Fibroblast of skin of left quadriceps (primary cell): ENCODE data around the gene SLC25A12.
A peak's percentile ranks its signal among the peaks of the same experiment; 100 is the strongest.

Experiments used
- DNase-seq, 2 experiments: peaks; one replicate each; pipeline ENCODE4 v3.0.0-alpha.2; 2013; ENCODE audit warnings: low read depth in 2 of 2

The SLC25A12 gene

DNA sequence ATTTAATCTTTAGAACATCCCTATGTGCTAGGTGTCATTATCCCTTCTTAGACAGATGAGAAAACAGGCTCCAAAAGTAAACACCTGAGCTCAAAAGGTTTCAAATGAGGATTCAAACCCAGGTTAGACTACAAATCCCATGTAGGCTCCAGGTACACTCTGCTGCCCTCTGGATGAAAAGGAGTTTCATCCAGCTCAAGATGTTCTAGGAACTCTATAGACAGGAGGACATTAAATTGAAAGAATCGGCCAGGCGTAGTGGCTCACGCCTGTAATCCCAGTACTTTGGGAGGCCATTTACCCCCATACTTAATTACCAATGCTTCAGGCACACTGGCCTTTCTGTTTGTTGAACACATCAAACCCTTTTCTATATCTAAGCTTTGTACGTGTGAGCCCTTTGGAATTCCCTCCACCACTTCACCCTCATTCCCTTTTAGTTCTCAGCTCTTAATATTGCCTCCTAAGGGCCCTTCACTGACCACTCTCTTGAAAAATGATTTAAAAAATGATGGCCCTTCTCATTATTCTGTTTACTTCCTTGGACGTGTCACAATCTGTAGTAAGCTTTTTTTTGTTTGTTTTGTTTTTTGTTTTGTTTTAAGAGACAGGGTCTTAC, 10.7 kb downstream of the SLC25A12 start:
- DNase-seq = no peak

DNA sequence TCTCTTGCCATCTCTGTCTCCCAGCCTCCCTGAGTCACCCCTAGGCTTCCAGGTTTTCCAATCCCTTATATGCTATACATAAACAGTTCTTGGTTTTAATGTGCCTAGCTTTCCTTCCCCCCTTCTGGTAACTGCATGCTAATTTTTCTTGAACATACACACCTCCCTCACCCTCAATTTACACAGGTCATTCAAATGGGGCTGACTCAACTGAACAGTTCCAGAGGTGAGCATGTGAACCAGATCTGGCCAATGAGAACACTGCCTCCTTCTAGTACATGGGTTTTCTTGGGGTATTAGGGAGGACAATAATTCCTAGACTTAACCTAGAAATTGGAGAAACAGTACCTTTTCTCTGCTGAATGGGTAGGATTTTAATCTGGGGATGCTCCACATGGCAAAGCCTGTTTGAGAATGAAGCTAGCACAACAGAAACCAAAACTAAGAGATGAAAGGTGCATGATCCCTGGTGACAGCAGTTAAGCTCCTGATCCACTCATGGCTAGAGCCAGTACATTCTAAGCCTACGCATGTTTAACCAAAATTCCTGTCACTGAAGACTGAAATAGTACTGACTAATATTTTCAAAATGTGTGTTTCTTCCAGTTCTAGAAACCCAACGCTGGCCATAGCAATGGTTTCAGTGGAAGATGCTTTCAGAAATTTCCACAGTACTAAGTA, 11.8 kb downstream of the SLC25A12 start:
- no peak for DNase-seq

DNA sequence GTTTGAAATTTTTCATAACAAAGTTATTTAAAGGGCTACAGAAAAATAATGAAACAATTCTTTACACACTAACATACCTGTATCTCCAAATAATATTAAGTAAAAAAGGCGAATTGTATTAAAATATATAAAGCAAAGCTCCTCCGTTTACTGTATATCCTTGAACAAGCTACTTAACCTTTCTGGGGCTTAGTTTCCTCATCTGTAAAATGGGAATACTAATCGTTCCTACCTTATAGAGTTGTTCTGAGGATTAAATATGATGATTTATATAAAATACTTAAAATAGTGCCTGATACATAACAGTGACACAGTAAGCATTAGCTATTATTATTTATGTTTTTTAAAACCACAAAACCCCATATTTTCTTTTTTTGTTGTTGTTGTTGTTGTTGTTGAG, 13.3 kb downstream of the SLC25A12 start:
- DNase-seq = no peak

DNA sequence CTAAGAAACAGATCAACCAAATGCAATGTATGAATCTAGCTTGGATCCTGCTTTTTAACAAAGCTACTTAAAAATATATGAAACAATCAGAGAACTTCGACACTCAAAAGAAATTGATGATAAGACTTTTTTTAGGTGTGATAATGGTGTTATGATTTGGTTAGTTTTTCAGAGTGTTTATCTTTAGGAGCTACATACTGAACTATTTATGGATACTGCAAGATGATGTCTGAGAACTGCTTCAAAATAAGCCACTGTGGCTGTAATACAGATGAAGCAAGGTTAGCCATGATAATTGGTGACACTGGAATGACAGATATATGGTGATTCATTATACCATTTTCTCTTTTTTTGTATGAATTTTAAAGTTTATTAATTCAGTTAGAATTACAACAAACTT, 14.2 kb downstream of the SLC25A12 start:
- DNase-seq = no peak

DNA sequence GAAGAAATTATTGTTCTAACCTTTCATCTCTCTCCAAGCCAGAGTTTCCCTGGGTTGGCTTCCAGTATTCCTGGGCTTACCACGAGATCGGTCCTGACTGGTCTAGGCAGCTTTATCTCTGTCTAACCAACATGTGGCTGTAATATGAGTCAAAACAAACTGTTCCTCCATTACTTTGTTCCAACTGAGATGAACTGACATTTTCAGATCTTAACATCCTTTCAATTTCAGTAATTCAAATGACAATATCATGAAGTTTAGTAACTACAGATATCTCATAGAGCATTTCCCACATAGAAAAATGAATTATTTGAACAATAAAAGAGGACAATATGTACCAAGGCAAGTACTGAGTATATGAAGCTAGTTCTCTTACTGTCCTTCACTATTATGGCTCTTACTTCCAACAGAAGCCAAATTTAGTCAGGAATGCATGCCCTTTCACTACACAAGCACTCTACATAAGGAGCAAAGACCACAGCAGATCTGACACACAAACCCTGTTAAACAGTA, 15.5 kb downstream of the SLC25A12 start:
- peak in 1 of 2 experiments; percentile 14 for DNase-seq

DNA sequence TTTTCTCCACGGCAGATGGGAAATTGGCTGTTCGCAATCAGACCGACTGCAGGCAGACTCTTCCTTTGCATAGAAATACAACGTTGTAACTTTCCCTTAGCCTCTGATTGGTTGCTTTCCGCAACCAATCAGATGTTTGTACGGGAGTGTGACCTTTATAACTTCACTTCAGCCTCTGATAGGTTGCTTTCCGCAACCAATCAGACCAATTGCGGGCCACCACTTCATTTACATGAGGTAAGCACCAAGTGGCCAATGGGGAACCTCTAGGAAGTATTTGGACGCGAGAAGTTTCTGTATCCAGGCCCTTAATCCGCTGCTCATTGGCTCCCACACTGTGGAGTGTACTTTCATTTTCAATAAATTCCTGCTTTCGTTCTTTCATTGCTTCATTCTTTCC, 19.1 kb downstream of the SLC25A12 start:
- DNase-seq = no peak

DNA sequence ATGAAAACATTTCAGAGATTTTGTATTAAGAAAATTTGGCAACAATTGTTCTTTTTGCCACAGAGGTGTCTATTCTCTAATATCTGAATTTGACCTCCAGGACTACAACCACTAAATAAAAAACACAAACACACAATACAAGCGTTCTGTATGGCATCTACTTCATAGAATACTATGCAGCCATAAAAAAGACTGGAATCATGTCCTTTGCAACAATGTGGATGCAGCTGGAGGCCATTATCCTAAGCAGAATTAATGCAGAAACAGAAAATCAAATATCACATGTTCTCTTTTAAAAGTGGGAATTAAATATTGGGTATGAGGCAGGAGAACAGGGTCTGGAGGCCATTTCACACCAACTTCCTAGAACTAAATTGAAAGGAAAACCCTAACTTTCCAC, 19.5 kb downstream of the SLC25A12 start:
- DNase-seq = no peak

DNA sequence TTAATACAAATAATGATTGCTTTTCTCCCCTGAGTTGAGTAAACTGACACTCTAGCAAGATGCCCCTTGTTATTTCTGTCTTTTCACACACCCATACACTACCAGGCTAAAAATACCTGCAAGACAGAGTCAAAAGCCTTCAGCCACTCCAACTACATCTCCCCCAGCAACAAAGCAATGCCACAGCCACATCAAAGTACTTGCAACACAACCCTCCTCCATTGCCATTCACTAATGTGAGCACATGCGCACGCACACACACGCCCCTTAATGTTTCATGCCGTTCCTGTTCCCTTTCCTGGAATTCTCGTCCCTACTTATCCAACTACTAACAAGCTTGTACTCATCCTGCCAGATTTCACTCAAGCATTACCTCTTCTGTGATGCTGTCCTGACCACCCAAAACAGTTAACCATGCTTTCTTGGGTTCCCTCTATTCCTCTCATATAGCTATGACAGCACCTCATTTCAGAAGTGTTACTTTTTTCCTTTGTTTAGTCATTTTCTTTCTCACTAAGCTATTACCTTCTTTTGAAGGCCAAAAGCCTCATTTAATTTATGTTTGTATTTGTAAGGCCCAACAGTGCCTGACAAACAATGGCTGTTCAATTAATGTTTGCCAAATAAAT, 29.6 kb downstream of the SLC25A12 start:
- no peak for DNase-seq

DNA sequence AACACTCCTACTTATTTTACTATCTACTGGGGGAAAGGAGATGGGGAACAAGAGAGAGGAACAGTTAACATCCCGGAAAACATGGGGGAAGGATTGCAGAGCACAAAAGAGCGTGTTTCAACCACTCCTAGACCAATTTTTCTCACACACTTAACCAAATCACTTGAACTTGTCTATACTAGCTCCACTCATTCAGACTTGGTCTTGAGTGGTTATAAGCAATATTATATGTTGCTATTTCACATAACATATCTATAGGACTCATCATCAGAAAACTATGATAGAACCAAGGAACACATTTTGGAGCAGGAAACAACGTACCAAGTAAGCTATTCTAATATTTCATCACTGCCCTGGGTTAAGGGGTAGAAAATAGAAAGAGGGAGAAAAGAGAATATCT, 31.5 kb downstream of the SLC25A12 start:
- no peak for DNase-seq

DNA sequence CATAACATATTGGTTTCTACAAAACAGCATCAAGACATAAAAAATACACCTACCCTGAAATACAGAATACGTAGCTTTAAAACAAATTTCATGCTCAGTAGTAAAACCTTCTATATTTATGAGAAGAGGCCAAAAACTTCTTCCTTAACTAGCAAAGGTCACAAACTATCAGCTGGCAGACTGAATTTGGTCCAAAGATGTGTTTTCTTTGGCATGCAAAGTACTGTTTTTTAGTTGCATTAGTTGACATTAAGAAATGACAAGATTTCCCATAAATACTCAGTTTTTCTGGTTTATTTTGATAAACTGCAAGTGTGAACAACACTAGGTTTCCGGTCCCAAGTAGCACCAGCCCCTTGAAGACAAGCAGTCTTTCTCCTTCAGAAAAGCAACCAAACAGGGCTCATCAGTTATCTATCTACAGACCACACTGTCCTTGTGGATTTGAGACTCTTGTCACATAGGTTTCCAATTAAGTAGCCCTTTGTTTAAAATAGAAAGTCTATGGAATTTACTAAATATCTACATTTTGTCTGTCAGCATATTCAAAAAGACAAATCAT, 35.6 kb downstream of the SLC25A12 start:
- no peak for DNase-seq

DNA sequence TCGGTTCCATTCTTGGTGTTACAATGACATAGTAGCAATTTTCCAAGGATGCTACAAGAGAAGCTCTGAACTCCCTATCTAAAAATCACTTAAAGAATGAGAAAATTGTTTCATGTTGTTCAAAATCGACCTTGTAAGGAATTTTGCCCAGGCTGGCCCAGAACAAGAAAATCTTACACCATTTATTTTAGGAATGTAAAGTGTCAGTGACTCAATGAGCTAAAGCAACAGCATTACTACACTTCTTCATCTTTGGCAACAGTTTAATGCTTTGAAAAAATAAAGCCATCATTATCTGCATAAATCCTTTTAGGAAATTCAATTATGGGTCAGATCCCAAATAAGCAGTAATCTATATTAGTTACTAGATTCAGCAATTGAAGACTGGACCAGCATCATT, 38.6 kb downstream of the SLC25A12 start:
- DNase-seq = peak; percentile 20 to 32

DNA sequence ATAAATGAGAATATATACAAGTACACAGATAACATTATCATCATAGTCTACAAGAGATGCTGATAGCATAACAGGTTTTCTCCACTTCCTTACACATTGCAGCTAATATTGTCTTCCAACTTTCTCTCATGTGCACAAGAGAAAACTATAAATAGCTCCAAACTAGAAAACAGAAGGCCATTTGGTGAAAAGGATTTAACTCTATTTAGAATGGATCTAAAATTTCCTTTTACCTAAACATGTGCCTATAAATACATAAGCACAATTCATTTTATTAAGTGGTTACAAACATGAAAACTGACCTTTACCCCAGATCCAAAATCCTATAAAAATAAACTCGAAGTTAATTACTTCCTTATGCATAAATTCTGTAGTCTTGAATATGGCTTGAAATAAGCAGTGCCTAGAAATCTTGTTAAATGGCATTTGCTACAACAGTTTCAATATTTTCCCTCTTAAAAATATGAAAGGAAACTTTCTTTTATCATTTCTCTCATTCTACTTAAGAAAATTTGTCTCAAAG, 41.6 kb downstream of the SLC25A12 start:
- peak; percentile 8 to 13 for DNase-seq

DNA sequence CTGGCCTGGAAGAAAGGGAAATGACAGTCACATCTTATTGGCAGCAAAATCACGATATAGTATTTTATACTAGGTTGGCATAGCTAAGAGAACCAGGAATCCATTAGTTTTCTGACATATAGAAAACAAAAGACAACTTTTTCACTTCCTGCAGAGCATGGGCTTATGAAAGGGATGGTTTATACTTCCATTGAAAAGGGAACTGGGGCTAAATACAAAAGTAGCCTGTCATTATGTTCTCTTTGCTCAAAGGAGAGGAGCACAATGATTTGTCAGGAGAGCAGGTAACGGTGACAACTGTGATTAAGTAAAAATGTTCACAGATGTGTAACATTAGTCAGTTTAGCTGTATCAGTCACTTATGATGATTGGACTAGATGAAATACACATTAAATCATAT, 46.4 kb downstream of the SLC25A12 start:
- DNase-seq = no peak

DNA sequence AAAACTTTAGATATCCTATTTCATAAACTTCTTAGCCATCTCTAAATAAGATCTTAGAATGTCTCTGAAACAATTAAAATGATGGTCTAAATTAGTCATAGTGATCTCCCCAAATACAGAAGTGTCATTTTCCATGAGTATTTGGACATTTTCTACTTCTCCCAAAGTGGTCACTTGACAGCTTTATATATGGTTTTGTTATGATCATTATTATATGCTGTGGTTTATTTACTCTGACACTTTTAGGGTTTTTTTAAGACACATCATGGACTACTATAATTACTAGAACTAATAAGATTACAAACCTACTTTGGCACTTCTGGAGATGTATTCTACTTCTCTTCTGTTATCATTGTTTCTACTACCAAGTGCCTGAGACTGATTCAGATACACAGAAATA, 47.1 kb downstream of the SLC25A12 start:
- DNase-seq = no peak

DNA sequence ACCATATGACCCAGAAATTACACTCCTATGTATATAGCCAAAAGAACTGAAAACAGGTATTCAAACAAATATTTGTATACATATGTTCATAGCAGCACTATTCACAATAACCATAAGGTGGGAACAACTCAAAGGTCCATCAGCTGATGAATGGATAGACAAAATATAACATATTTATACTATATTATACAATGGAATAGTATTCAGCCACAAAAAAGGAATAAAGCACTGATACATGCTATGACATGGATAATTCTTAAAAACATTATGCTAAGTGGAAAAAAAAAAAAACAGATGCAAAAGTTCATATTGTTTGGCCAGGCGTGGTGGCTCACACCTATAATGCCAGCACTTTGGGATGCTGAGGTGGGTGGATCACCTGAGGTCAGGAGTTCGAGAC, 52.0 kb downstream of the SLC25A12 start:
- DNase-seq = no peak

DNA sequence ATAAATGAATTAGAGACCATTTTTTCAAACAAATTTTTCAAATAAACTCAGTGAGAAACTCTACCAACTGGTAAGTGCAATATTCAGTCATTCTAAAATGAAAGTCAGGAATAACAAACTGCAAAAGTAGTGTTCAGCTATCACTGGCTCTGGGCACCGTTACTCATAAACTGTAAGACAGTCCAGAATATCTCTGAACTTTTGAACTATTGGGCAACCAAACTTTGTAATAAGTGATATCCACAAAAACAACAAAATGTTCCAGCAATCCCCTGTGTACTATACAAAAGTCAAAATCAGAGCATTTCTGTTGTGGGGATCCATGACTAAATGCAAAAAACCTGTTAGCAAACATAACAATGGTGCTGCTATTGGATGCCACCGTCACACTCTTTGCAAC, 56.3 kb downstream of the SLC25A12 start:
- DNase-seq = no peak

DNA sequence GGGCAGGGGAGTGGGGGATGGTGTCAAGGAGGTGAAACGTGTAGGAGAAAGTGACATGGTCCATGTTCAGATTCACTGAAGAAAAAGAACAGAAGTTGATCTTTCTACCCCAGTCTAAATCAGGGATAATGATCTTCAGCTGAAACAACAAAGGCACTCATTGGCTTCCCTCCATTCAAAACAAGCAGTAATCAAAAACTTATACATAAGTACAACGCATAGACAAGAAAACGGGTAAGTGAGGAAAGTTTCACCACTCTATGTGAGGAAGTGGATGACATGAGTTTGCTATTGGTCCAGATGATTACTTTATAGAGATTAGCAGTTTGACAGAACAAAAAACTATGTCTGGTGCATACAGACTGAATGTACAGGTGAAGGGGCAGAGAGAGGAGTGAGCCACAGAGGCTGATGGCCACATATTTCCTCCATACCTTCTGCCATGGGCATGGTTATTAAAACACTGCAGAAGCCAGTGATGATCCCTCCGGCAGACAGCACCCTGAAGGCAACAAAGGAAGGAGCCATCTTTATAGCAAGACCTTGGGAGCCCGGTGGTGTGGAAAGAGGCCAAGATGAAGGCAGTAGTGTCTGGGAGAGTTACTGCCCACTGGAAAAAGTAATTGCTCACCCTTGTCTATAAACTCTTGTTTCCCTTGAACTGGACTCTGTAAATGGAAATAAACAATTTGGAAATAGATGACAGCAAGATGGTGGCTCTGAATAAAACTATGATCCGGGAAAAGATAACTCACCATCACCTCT, 57.7 kb downstream of the SLC25A12 start:
- peak; percentile 28 to 37 for DNase-seq

DNA sequence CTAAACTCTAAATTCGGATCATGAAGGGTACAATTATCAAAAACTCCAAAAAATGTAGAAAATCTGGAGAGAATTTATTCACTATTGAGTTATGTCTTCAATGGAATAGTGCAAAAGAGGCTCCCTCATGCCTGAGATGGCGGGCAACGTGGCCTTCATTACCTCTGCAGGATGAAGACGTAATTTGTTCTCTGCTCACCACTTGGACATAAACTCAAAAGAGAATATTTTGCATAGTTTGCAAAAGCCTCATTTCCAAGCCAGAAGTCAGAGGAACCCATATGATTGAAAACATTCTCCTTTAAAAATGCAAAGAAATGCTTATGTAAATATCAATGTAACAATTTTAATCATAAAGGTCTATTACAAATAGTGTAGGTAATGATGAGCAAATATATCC, 58.7 kb downstream of the SLC25A12 start:
- peak in 1 of 2 experiments; percentile 7 for DNase-seq

DNA sequence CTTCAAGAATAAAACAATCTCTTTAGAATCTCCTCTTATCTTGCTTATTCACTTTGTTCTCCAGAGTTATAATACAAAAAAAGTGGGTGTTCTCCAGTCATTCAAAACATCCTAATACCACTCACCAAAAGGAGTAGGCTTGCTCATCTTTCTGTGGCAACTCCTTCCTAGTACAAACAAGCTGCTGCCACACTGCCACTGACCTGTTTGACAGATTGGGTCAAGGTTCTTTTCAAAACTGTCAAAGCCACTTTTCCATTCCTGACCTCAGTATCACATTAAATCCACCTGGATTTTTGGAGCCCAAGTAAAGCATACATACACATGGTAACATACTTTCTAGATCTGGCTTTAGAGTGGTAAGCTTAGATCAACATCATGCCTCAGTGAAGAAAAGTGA, 59.8 kb downstream of the SLC25A12 start:
- no peak for DNase-seq

DNA sequence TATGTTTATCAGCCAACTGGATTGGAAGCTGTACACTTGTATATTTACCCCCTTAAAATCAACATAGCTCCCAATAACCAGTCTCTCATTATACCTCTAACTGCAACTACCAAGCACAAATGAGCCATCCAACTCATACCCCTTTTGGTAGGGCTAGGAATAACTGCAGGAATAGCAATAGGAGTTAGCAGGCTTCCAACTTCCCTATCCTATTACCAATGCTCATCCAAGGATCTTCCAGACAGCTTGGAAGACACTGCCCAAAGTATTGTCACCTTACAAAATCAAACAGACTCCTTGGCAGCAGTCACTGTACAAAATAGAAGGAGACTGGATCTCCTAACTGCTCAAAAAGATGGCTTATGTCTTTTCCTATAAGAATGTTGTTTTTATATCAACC, 61.6 kb downstream of the SLC25A12 start:
- DNase-seq = no peak

DNA sequence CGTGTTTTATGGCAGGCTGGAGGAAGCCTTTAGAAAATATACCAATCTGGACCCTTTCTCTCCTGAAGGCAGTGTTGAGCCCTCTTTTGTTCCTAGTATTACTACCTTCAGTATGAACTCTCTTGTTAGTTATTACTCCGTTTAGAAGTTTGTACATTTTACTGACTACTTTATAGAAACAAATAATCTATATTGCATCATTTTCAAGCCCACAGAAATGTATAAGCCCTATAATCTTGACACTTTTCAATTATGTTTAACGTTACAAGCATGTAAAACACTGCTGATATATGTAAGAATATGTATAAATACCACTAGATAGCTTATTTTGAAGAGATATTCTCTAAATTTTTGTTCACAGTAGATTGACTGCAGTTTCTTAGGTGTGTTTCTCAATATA, 64.0 kb downstream of the SLC25A12 start:
- no peak for DNase-seq

DNA sequence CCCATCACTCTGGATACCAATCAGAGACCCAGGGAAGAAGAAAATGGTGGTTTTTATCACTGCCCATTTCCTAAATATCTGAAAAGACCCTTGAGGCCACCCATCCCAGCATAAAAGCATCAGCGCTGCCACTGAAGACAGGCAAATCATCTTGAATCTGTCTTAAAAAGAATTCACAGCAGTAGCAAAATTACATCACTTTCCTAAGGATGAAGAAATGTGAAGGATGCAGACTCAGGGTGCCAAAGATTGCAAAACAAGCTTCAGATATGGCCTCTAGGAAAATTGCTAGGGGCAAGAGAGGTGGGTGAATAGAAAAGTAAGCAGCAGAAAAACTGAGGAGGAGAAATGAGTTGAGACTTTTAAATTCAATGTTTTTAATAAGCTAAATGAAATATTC, 70.0 kb downstream of the SLC25A12 start:
- DNase-seq = peak in 1 of 2 experiments; percentile 25
